Gastrocnemius medialis (tissue), 4 donors: ENCODE measurements around the gene STUB1.

Source experiments
- POLR2A ChIP-seq, 2 donors: fragments of 450-650 bp; IDR thresholded peaks; one replicate each; pipeline ENCODE4 v1.6.1; 2017; ENCODE audit warnings: antibody characterized with exemption in 2 of 2, mild to moderate bottlenecking in 2 of 2, moderate library complexity in 2 of 2
- TF ChIP-seq, protein P1 (sequence below), 5 experiments: fragments of 450-650 bp in 3 of 5; fragments of 200-600 bp in 2 of 5; sonication (generic) in 2 of 5; IDR thresholded peaks in 4 of 5; conservative IDR thresholded peaks in 1 of 5; 1 replicate in 4 of 5; 2 replicates in 1 of 5; pipeline ENCODE4 v1.5.1; 2016 to 2019; ENCODE audit warnings: antibody characterized with exemption in 5 of 5, mild to moderate bottlenecking in 3 of 5, moderate library complexity in 3 of 5

- TF ChIP-seq, protein P1, sequence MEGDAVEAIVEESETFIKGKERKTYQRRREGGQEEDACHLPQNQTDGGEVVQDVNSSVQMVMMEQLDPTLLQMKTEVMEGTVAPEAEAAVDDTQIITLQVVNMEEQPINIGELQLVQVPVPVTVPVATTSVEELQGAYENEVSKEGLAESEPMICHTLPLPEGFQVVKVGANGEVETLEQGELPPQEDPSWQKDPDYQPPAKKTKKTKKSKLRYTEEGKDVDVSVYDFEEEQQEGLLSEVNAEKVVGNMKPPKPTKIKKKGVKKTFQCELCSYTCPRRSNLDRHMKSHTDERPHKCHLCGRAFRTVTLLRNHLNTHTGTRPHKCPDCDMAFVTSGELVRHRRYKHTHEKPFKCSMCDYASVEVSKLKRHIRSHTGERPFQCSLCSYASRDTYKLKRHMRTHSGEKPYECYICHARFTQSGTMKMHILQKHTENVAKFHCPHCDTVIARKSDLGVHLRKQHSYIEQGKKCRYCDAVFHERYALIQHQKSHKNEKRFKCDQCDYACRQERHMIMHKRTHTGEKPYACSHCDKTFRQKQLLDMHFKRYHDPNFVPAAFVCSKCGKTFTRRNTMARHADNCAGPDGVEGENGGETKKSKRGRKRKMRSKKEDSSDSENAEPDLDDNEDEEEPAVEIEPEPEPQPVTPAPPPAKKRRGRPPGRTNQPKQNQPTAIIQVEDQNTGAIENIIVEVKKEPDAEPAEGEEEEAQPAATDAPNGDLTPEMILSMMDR (IDR thresholded peaks at IDR 0.05 in 4 of 5, conservative IDR thresholded peaks at IDR 0.05 in 1 of 5): no peak
- no peak for TF ChIP-seq POLR2A (IDR thresholded peaks at IDR 0.05)
Observed at GRCh38 chr16:706189-707061, 26.2 kb downstream of the STUB1 start.
